Iris pigment epithelial cell (primary cell): ENCODE measurements around the gene SPACA9.

ENCODE experiments used
- DNase-seq: peaks from one replicate; pipeline ENCODE4 v3.0.0-alpha.2; 2011; ENCODE audit warnings: low read depth

The SPACA9 gene

DNA sequence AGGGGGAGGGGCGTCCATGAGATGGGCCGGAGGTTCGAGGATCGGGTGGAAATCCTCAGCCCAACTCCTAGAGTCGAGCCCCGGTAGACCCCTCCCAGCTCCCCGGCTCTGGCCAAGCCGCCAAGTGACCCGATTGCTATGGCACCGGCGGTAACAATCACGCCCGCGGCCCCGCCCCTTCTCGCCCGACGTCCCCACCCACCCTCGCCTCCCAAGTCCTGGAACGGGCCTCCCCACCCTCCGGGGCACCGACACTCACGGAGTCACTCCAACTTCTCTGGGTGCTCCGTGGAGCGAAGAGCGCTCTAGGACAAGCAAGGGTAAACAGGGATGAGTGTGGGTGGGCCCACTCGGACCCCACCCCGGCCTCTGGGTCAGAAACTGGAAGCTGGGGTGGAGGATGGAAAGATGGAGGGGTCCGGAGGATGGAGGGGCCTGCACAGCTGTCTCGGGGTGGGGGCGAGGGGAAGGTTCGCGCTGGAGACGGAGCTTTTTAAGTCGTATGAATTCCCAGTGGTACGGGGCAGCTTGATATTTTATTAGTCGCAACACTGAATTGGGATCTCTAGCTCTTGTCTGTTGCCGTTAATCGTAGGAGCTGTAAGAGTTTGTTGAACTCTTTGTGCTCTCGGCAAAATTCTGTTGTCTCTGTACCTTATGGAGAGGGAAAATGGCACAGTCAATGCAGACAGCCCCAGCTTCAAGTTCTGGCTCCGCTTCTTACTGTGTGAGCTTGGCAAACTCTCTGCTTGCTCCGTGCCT, at the start of gene SPACA9:
Gene SPACA9, plus strand, starts transcription at position 204 of the 762 bp plus-strand sequence. CDS start 5,050 bp downstream, outside the sequence.
- DNase-seq = peak; percentile 35

DNA sequence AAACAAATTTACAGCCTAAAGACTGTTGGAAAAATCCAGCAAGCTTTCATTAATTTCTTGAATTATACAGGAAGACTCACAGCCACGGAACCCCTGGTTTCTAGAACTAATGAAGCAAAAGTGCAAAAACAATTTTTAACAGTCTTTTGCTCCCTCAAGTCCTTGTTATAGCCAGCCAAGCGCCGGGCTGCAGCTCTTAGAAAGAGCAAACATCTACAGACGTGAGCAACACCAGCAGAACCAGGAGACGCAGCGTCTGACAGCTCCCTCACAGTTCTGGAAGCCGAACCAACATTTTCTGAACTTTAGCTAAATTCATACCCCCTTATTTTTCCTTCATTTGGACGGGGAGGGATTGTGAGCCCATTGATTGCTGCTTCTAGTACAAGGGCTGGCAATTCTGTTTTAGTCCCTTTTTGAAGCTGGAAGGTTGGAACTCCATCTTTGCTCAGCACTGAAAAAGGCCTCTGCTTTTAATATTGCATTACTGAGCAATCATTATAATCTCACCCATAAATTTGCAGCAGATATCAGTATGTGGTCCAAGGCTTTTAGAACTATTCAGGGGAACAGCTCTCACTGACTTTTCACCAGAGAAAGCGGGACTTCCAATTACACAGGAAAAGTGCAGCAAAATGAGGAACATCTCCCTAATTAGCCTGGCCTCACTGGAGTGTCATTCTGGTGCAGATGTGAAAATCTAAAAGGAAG, 46.4 kb upstream of the SPACA9 start:
- DNase-seq = no peak

DNA sequence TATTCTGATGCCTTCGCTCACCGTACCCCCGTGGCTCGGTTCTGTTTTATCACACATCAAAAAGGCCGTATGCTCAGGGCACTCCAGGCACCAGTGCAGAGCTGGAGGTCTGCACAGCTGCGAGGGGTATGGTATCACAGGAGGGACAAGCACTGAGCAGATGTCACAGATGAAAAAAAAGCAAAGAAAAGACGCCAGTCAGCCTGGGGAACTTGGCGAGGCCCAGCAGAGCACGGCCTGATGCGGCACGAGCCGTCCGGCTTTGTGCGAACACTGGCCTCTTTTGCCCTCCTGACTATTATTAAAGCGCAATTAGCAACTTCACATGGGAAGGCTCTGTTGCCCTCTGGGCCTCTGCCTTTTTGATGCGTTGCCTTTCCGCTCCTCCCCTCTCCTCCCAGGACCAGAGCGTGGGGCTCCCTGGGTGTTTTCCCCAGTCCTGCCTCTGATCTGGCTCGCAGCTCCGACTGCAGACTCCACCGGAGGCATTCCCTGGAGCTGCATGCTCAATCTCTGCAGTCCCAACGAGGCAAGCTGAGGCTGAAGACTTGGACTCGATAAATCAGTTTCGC, 45.1 kb upstream of the SPACA9 start:
- DNase-seq = no peak

DNA sequence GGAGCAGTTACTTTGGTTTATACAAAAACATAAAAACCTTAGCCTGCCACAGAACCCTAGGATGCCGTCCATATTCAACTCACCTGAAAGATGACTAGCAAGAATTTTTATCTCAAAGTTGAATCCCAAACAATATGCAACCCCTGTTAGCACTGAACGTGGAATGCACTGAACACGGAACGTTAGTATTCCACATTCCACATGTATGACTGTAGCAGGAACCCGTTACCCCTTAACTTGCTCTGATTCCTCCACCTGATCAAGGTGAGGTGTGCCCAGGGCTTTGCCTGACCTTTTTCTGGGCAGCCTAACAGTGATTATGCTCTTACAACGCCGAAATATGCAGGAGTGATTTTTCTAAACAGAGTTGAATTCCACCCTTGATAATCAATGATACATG, 44.4 kb upstream of the SPACA9 start:
- no peak for DNase-seq

DNA sequence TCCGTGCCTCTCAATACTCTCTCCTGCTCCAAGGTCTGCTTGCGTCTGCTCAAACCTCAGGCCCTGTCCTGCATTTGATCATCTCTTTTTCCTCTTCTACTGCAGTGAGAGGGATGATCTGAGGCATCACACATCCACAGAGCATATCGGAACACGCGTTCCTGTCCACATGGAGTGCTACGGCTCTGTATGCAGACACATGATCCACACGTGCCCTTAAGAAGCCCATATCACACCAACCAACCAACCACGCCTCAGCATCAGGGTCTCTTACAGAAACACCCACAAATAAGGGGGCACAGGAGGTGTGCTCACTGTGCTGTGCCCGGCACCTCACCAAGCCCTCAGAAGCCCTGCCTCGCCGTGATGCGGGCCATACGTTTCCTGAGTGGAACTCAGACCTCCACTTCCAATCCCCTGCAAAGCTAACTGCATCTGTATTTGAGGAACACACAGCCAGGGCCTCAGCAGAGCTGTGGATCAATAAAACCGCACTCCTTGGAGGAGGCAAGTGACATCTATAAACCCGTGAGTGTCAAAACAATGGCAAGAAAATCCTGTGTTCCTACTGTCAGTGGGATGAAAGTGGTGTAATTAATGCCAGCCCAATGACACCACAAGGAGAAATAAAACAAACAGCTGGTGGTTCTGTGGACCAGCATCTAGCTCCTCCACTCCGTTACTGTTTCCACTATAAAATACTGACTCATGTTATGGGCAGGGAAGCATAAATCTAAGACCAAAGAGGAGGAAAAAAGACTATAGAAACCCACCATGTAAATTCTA, 41.0 kb upstream of the SPACA9 start:
- DNase-seq = no peak

DNA sequence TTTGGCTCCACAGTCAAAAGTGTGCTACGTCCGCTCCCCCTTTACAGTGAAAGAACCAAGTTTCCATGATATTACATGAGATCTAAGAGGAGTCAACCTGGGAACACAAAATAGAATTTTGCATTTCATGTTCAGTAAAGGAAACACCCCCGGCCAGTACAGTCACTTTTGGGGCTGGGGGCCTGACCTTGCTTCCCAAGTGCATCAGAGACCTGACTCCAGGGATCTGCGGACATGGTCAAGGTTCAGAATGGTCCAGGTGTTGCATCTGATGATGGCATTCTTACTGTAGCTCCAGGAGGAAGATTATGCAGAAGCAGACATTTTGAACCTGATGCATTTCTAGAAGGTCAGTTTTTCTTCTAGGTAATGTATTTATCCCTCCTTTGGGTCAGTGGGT, 40.4 kb upstream of the SPACA9 start:
- DNase-seq = no peak

DNA sequence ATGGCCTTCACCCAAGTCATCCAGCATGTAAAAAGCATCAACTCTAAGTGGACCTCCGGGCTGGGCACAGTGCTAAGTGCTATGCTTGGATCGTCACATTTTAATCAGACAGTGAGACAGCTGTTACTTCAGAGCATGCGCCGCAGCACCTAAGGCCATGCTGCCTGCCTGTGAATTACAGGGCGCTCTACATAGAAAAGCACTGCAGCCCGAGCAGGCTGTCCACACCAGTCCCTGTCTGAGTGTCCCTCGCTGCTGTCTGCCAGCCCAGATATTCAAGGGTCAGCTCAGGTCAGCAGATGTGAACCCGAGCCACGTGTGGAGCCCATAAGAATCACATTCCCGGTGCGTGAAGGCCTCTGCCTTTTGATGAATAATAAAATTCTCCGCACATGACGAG, 37.7 kb upstream of the SPACA9 start:
- DNase-seq = no peak

DNA sequence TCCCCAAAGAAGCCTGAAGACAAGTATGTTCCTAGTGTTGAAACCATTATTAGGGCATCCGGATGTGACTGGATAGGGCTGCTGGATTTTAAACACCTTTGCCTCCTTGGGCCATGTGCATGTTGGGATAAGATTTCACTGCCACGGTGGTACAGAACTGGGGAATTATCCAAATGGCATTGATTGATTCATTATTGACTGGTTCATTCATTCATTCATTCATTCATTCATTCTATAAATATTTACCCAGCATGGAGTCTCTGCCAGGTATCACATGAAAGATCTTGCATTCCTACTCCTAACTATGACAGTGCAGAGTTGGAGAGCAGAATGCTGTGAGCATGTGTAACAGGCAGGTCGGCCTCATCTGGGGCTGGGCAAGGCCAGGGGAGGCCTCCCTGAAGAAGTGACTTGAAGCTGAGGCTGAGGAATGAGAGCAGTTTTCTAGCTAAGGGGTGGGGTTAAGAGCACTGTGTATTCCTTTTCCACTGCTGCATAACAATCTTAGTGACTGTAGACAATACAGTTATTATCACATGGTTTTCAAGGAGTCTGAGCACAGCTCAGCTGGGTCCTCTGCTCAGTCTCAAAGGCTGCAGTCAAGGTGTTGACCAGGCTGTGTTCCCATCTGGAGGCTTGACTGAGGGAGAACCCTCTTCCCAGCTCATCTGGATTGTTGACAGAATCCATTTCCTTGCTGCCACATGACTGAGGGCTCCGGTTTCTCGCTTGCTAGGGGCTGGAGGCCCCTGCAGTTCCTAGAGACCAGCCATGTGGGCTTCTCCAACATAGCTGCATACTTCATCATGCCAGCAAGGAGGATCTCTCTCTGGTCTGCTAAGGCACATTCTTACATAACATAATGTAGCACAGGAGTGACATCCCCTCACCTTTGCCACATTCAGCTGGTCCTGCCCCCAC, 36.3 kb upstream of the SPACA9 start:
- DNase-seq = peak; percentile 5

DNA sequence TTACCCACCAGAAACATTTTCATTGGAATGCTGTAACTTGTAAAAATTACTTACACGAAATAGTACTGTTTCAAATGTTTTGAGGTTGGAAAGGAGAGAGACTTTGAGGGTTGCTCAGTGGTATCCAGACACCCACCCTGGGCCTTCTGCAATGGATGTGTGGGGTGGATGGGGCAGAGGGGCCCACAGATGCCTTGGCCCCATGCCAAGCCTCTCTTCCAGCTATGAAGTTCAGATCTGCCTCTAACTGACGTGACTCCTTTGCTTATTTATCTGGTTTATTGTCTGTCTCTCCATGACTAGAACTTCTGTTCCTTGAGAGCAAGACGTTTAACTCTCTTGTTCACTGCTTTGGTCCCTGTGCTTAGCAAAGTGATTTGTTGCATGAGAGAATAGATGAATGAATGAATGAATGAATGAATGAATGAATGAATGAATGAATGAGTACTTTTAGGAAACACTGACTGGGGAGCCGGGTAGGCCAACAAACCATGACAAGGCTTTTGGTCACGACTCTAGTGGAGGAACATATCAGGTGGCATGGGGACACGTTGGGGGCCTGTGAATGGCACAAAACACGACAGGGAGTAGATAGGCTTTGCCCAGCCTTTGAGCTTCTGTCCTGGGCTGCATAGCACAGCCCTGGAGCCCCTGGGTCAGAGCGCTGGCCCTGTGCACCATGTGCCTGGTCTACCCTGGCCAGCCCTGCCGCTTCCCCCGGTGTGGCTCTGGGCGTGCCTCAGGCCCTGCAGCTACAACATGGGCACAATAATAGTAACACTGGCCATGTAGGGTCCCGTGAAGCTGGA, 32.4 kb upstream of the SPACA9 start:
- no peak for DNase-seq

DNA sequence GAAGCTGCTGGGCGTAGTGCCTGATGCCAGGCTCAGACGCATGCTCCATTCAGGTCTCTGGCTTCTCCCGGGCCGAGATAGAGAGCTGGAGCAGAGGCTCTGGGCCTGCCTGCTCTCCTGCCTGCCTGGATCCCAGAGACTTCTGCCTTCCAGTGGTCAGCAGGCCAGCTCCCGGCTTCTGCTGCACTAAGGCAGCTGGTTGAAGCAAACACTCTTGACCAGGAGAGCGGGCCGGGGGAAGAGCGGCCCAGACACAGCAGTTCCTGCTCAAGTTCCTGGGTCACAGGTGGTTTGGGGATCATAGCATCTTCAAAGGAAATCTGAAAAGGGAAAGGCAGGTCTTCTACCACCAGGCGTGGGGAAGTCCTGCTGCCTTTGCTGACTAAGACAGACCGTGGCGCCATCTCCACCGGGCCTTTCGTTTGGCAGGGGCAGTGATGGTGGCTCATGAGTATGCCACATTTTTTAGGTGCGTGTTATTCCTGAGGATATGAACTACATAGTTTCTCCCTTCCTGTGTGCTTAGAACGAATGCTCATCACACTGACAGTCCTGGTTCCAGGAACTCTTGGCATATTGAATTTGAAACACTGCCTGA, 31.7 kb upstream of the SPACA9 start:
- DNase-seq = no peak

DNA sequence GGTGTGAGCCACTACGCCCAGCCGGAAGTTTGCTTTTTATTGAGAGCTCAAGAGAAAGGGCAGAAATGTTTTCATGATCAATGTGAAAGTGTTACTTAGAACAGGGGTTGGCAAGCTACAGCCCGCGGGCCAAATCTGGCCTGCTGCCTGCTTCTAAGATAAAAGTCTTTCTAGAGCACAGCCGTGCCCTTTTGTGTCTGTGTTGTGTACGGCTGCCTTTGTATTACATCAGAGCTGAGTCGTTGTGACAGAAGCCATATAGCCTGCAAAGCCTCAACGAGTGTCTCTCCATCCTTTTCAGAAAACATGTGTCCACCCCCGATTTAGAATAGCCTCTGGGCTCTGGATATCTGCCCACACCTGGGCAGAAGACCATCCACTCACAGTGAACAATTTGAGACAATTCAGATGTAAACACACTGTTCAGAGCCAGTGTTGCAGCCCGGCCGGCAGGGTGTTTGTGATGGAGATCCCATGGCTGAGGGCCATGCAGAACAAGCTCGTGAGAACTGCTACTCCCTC, 29.5 kb upstream of the SPACA9 start:
- DNase-seq = no peak

DNA sequence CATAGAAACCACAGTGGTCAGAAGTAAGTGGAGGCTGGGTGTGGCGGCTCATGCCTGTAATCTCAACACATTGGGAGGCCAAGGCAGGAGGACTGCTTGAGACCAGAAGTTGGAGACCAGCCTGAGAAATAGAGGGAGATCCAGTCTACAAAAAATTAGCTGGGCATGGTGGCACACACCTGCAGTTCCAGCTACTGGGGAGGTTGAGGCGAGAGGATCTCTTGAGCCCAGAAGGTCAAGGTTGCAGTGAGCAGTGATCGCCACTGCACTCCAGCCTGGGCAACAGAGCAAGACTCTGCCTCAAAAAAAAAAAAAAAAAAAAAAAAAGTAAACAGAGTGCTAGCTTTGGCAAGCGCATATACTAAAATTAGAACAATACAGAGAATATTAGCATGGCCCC, 25.2 kb upstream of the SPACA9 start:
- DNase-seq = no peak

DNA sequence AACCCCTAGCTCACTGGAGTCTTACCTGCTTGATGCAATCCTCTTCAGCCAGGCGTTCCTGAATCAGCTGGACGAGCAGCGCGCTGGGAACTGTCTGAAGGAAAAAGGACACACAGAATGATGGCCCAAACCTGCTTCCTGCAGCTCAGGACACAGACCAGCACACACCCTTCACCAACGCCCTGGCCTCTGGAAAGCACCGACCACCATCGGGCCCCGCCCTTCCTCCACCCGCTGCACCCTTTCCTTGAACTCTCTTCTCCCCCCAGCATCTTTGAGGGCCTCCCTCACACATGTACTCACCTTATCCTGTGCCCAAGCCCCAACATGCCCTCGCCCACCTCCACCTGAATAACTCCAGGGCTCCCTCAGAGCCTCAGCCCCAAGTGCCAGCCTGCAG, 23.9 kb upstream of the SPACA9 start:
- no peak for DNase-seq

DNA sequence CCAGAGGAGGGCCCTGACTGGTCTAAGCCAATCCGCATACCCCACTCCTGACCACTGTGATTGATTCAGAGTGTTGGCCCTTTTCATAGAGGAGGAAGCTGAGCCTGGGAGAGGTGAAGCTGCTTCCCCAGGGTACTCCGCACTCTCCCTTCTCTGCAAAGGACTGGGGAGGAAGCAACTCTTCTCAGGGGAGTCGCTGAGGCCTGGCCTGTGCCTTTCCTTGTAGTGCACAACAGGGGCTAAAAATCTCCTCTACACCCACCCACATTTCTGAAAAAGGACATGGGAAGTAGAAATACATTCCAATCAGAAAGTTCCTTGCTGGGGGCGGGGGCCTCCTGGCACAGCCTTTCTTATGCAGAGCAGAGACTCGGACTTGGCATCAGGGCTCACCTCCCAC, 22.8 kb upstream of the SPACA9 start:
- no peak for DNase-seq

DNA sequence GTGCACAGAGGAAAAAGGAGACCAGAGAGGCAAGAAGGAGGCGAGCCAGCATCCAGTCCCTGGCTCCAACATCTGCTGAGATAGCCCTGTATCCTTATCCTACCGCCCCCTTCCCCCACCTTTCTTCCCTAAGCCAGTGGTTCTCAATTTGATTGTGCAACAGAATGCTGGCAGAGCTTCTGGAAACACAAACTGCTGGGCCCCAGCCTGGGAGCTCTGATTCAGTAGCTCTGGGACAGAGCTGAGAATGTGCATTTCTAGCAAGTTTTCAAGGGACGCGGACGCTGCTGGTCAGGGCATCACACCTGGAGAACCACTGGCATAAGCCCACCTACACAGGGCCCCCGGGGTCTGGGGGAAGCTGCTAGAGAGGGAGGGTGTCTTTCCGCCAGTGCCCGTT, 21.7 kb upstream of the SPACA9 start:
- peak; percentile 75 for DNase-seq

DNA sequence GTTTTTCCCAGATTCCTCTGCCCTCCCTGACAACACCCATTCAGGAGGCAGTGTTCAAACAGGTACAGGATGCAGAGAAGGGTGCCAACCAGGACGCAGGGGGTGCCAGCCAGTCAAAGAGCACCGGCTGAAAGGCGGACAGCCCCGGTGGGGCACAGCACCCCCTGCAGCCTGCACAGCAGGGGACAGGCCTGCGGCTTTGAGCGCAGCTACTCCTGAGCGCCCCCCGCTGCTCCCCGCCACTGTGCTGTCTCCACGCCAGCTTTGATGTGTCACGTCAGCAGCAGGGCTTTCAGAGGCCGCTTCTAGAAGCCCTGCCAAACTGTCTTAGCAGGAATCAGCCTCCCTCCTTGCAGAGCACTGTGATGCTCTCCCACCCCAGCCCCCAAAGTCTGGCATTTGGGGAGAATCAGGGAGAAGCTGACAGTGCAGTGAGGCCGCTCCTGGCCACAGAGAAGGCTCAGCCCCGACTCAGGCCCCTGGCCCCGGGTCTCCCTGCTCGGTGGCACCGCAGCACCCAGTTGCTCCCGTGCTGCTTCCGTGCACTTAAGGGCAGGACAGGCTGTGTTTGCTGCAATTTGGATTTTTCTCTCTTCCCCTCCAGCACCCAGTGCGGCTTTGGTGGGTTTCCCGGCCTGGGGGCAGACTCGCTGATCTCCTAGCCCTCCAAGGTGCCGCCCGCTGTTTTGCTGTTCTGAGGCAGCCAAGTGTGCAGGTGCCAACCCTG, 20.9 kb upstream of the SPACA9 start:
- DNase-seq = peak; percentile 52

DNA sequence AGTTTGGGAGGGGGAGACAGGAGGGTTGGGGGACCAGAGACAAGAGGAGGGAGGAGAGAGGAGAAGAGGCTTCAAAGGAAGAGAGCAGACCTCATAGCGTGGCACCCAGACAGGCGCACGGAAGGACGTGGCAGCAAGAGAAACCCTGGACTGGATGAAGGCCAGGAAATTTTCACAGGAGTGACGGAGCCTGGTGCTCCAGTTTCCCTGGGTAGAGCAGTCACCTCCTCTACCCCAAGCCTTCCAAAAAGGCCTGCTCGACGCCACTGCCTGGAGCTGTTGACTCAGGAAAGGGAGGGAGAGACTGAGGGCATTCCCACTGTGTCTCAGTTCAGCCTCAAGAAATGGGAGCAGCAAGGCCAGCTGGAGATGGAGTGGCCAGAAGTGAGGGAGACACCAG, 19.9 kb upstream of the SPACA9 start:
- no peak for DNase-seq

DNA sequence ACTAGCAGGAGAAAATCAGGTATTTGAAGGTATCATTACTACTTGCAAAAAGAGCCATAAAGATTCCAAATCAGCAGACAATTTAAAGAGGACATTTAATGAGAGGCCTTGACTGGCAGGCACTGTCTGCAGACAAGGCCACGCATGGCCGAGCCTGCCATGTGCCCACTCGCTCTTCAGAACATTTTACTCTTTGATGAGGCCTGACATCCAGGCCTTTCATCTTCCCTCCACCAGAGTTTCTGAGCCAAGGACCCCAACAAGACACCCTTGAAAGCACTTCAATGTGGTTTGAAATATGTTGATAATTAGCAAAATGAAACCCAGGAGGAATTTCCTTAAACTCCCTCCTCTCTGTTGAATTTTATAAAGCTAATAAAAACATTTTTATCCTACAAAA, 17.0 kb upstream of the SPACA9 start:
- no peak for DNase-seq

DNA sequence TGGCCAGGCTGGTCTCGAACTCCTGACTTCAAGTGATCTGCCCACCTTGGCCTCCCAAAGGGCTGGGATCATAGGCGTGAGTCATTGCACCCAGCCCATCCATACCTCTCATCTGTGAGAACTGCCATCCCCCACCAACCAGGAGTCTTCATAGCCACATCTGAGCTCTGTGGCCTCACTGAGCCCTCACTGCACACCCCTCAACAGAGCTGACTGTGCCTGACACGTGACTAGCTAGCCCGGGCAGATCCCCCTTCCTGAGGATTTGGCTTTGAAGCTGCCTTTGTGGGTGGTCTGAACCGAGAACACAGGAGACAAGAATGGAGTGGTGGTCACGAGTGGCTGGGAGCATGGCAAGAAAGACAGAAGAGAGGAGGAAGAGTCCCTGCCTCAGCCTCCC, 16.2 kb upstream of the SPACA9 start:
- DNase-seq = no peak
